ENCODE data around the gene LGR6. TPM values are rescaled to one million over a fixed set of nuclear protein-coding genes. Genes with fewer than 3 reads are reported as not detected.
A peak's percentile ranks its signal among the peaks of the same experiment; 100 is the strongest.
"Not testable (repeated sequence)": the region's sequence is repeated elsewhere in the genome, so short reads cannot be mapped to it uniquely, and the experiment has no call there.

Gene LGR6
- total RNA-seq, 4 donors from 2014 or later, result under 0.01 to 1.2 (median 0.78) TPM; not detected in 1

GRCh38 chr1:202349206-202349928 lies 155.8 kb downstream of the LGR6 start:
- Histone ChIP-seq H3K27me3 (no peaks in the 10 kb centered on the region), H3K27ac (replicated peaks in 1 of 4) (peak overlapping the region; percentile 89 to 93 (median 92)), H3K4me1 (peaks cover 18 to 41% (median 37%) of the 10 kb centered on the region in 4 donors), H3K9me3 (no peaks in the 10 kb centered on the region), H3K36me3 (no peaks in the 10 kb centered on the region), H3K4me3 (peak overlapping the region; percentile 83 to 98 (median 93))
- intact Hi-C loops (cut with DNase I), result loop anchor here (10.0 kb wide), 3 partner anchors 65 to 275 kb away; no protein-coding TSS in a partner anchor
- 10% methylated on average over 10 of the region's 12 CpGs for WGBS
- TF ChIP-seq CTCF (IDR thresholded peaks at IDR 0.05), result no peak
- TF ChIP-seq EP300 (IDR thresholded peaks at IDR 0.05), result no peak
- TF ChIP-seq POLR2A (IDR thresholded peaks at IDR 0.05; ENCODE audit: low read depth), result no peak
- no peak for TF ChIP-seq POLR2AphosphoS5 (IDR thresholded peaks at IDR 0.05)
- no peak for DNase-seq (ENCODE audit: extremely low spot score)

GRCh38 chr1:202351725-202352124 lies 158.1 kb downstream of the LGR6 start:
- Histone ChIP-seq H3K36me3 (no peaks in the 10 kb centered on the region), H3K4me3 (no peak overlapping the region), H3K4me1 (peaks cover 18 to 41% (median 37%) of the 10 kb centered on the region in 4 donors), H3K27me3 (no peaks in the 10 kb centered on the region), H3K27ac (replicated peaks in 1 of 4) (no peak overlapping the region), H3K9me3 (no peaks in the 10 kb centered on the region)
- WGBS, result 73% methylated on average over 2 of the region's 2 CpGs
- intact Hi-C loops (cut with DNase I), result loop anchor here (2.0 kb wide), 1 partner anchor 15 kb away; no protein-coding TSS in a partner anchor
- no peak for TF ChIP-seq EP300 (IDR thresholded peaks at IDR 0.05)
- TF ChIP-seq POLR2AphosphoS5 (IDR thresholded peaks at IDR 0.05), result no peak
- no peak for DNase-seq (ENCODE audit: extremely low spot score)

- not testable (repeated sequence) for H3K27ac ChIP-seq (replicated peaks in 1 of 4)
These were observed 159.1 kb downstream of the LGR6 start for GRCh38 chr1:202352583-202353197.

GRCh38 chr1:202355944-202356553 lies 162.4 kb downstream of the LGR6 start:
- intact Hi-C loops (cut with DNase I), result no loop called here
- no peak overlapping the region for H3K27ac ChIP-seq (replicated peaks in 1 of 4)
- no peak overlapping the region for H3K4me3 ChIP-seq
- no peaks in the 10 kb centered on the region for H3K9me3 ChIP-seq
- H3K4me1 ChIP-seq, result peaks cover 5 to 23% (median 17%) of the 10 kb centered on the region in 4 donors
- H3K27me3 ChIP-seq, result no peaks in the 10 kb centered on the region
- DNase-seq (ENCODE audit: extremely low spot score), result no peak
- no peaks in the 10 kb centered on the region for H3K36me3 ChIP-seq
- TF ChIP-seq CTCF (IDR thresholded peaks at IDR 0.05), result no peak

More at GRCh38 chr1:202352583-202353197, 159.1 kb downstream of the LGR6 start:
- DNase-seq (ENCODE audit: extremely low spot score); H3K9me3 ChIP-seq; H3K36me3 ChIP-seq; H3K27me3 ChIP-seq; intact Hi-C loops (cut with DNase I); H3K4me3 ChIP-seq: not testable (repeated sequence)
- peaks cover 18 to 41% (median 37%) of the 10 kb centered on the region in 4 donors for H3K4me1 ChIP-seq
- WGBS, result 94% methylated on average over 11 of the region's 11 CpGs

GRCh38 chr1:202357506-202357905 lies 163.9 kb downstream of the LGR6 start:
- no peaks in the 10 kb centered on the region for H3K9me3 ChIP-seq
- H3K36me3 ChIP-seq, result no peaks in the 10 kb centered on the region
- no peak overlapping the region for H3K4me3 ChIP-seq
- intact Hi-C loops (cut with DNase I), result no loop called here
- peaks cover 0 to 21% (median 7%) of the 10 kb centered on the region in 4 donors for H3K4me1 ChIP-seq
- DNase-seq (ENCODE audit: extremely low spot score), result no peak
- no peak overlapping the region for H3K27ac ChIP-seq (replicated peaks in 1 of 4)
- H3K27me3 ChIP-seq, result no peaks in the 10 kb centered on the region
- TF ChIP-seq CTCF (IDR thresholded peaks at IDR 0.05) (no peak), POLR2A (IDR thresholded peaks at IDR 0.05; ENCODE audit: low read depth) (no peak), EP300 (IDR thresholded peaks at IDR 0.05) (no peak), POLR2AphosphoS5 (IDR thresholded peaks at IDR 0.05) (no peak)

Measured in esophagus muscularis mucosa (tissue), 4 donors.